Panc1 (cell line): ENCODE measurements around the gene MAIP1. TPM values are rescaled to one million over a fixed set of nuclear protein-coding genes. Genes with fewer than 3 reads are reported as not detected.

Source experiments
- ATAC-seq: fragments of 200-7000 bp; cut with Tn5 transposase; 2 replicates; pipeline ENCODE4 v1.9.1; 2020; ENCODE audit warnings: mild to moderate bottlenecking, moderate library complexity
- BruUV-seq: library from RNA; stranded (reverse); fragments of 400-500 nt; replicated peaks from 2 replicates; lab custom pipeline; 2021; lab: Mats Ljungman, UMichigan
- CTCF ChIA-PET: fragments of 300-600 bp; sonication (Branson Sonifier 250); formaldehyde crosslinking; loops from one replicate; lab custom pipeline; 2022; ENCODE audit warnings: antibody characterized with exemption; lab: Charles Lee
- POLR2A ChIA-PET: fragments of 300-600 bp; sonication (Branson Sonifier 250); formaldehyde crosslinking; loops from one replicate; lab custom pipeline; 2022; ENCODE audit warnings: antibody characterized with exemption; lab: Charles Lee
- DNase-seq: peaks from one replicate; pipeline ENCODE4 v3.0.0-alpha.2; 2010; ENCODE audit warnings: low read depth, low spot score
- H3K27ac ChIP-seq: 2 replicates; pipeline ENCODE4 v1.5.1; 2011; ENCODE audit warnings: mild to moderate bottlenecking, low read length, inconsistent platforms
- H3K27me3 ChIP-seq: fragments of 200-500 bp; sonication (Bioruptor generic); 2 replicates; pipeline ENCODE4 v1.6.0; 2014; ENCODE audit warnings: low read length, inconsistent platforms; ENCODE audit not compliant: control insufficient read depth, insufficient read depth
- H3K36me3 ChIP-seq: fragments of 200-500 bp; sonication (Bioruptor generic); 2 replicates; pipeline ENCODE4 v1.5.1; 2014; ENCODE audit warnings: inconsistent platforms, mild to moderate bottlenecking, low read length, moderate library complexity; ENCODE audit not compliant: control insufficient read depth, insufficient read depth
- H3K4me1 ChIP-seq: 2 replicates; pipeline ENCODE4 v1.5.1; 2011; ENCODE audit warnings: inconsistent platforms, mild to moderate bottlenecking, low read length, moderate library complexity; ENCODE audit not compliant: control insufficient read depth, insufficient read depth
- H3K4me3 ChIP-seq, 2 experiments: 2 replicates each; pipeline ENCODE4 v1.5.1; 2011 to 2012; ENCODE audit warnings: low read depth in 2 of 2, low read length in 2 of 2, mild to moderate bottlenecking in 2 of 2, inconsistent platforms in 1 of 2, moderate library complexity in 1 of 2
- H3K9me3 ChIP-seq: fragments of 200-500 bp; sonication (Bioruptor generic); 2 replicates; pipeline ENCODE4 v1.5.1; 2014; ENCODE audit warnings: low read depth, mild to moderate bottlenecking, inconsistent platforms, low read length, moderate library complexity; ENCODE audit not compliant: control insufficient read depth, insufficient read depth
- CTCF ChIP-seq: fragments of 450-650 bp; IDR thresholded peaks from 2 replicates; pipeline ENCODE4 v1.5.1; 2017; ENCODE audit warnings: mild to moderate bottlenecking
- POLR2AphosphoS5 ChIP-seq: IDR thresholded peaks from 2 replicates; pipeline ENCODE4 v1.6.1; 2012; ENCODE audit warnings: mild to moderate bottlenecking, low read depth, low read length, moderate library complexity
- REST ChIP-seq, 2 experiments: IDR thresholded peaks; 2 replicates each; pipeline ENCODE4 v1.6.1; 2011 to 2012; ENCODE audit warnings: low read depth in 2 of 2, control low read depth in 1 of 2, low read length in 1 of 2, mild to moderate bottlenecking in 1 of 2, moderate library complexity in 1 of 2; ENCODE audit not compliant: insufficient read depth in 1 of 2
- SIN3A ChIP-seq: IDR thresholded peaks from 2 replicates; pipeline ENCODE4 v1.6.1; 2012; ENCODE audit warnings: low read depth, mild to moderate bottlenecking, low read length, moderate library complexity, borderline replicate concordance; ENCODE audit not compliant: insufficient read depth
- TCF7L2 ChIP-seq: IDR thresholded peaks from 2 replicates; pipeline ENCODE4 v1.6.1; 2011; ENCODE audit warnings: mild to moderate bottlenecking, low read depth, low read length, inconsistent platforms
- in situ Hi-C: cut with HindIII; loops from 2 replicates; pipeline ENCODE4 v1.10.0; 2016; ENCODE audit warnings: low sequenced_read_pairs, low pct_unique_long_range_greater_than_20kb
- intact Hi-C: fragments of 100-400 bp; cut with micrococcal nuclease; formaldehyde crosslinking; loops from one replicate; pipeline ENCODE4 v1.10.0; 2022; ENCODE audit not compliant: unreplicated experiment
- total RNA-seq: library from RNA; stranded (reverse); gene quantifications from one replicate; pipeline ENCODE4 v1.2.1, GENCODE V29; 2021; ENCODE audit not compliant: unreplicated experiment

Gene MAIP1
- total RNA-seq, 1 experiment from 2014 or later: 20.9 TPM

GRCh38 chr2:199933466-199933865, 21.9 kb upstream of the MAIP1 start:
- intact Hi-C loops: loop anchor here (10.0 kb wide), 1 partner anchor 229 kb away; no protein-coding TSS in a partner anchor
- Histone ChIP-seq H3K36me3 (peaks cover 31% of the 10 kb centered on the region), H3K4me3 (no peak overlapping the region), H3K9me3 (no peaks in the 10 kb centered on the region), H3K27ac (no peak overlapping the region), H3K27me3 (no peaks in the 10 kb centered on the region), H3K4me1 (no peaks in the 10 kb centered on the region; the same call in 1 of the 2 replicates)
- ChIA-PET POLR2A (no interaction called here), CTCF (no interaction called here)
- TF ChIP-seq TCF7L2 (0 out of 2 replicates have a peak, but pooled peaks have one; percentile 13), SIN3A (no peak)
- in situ Hi-C loops: no loop called here
- no peak for DNase-seq
- ATAC-seq: no peak
- no TSS peak for BruUV-seq

GRCh38 chr2:199936554-199936953, 18.8 kb upstream of the MAIP1 start:
- no peak overlapping the region for H3K4me3 ChIP-seq
- BruUV-seq: no TSS peak
- no peak overlapping the region for H3K27ac ChIP-seq
- intact Hi-C loops: loop anchor here (10.0 kb wide), 1 partner anchor 232 kb away; no protein-coding TSS in a partner anchor
- peaks cover 38% of the 10 kb centered on the region for H3K36me3 ChIP-seq
- CTCF ChIA-PET: no interaction called here
- no peak for ATAC-seq
- TF ChIP-seq CTCF: no peak
- no peak for TF ChIP-seq TCF7L2
- no peak for TF ChIP-seq SIN3A
- no peak for TF ChIP-seq POLR2AphosphoS5
- no peak for TF ChIP-seq REST (IDR thresholded peaks at IDR 0.05; ENCODE audit: insufficient read depth in 1 of 2, low read depth in 2 of 2, low read length in 1 of 2)
- no peaks in the 10 kb centered on the region for H3K27me3 ChIP-seq
- POLR2A ChIA-PET: no interaction called here
- in situ Hi-C loops: no loop called here
- H3K4me1 ChIP-seq: no peaks in the 10 kb centered on the region; the same call in 1 of the 2 replicates
- no peak for DNase-seq
- no peaks in the 10 kb centered on the region for H3K9me3 ChIP-seq

- Histone ChIP-seq H3K27me3 (no peaks in the 10 kb centered on the region), H3K9me3 (no peaks in the 10 kb centered on the region), H3K4me3 (no peak overlapping the region), H3K27ac (no peak overlapping the region), H3K4me1 (no peaks in the 10 kb centered on the region), H3K36me3 (peaks cover 19% of the 10 kb centered on the region)
- TF ChIP-seq POLR2AphosphoS5: no peak
- TF ChIP-seq CTCF: peak; percentile 51
- ChIA-PET POLR2A (no interaction called here), CTCF (interaction anchor here (0.6 to 0.7 kb wide), 2 partner anchors 21 to 28 kb away, joined by 3 read pairs; no protein-coding TSS in a partner anchor)
- DNase-seq (no peak), ATAC-seq (peak; percentile 70)
- BruUV-seq: no TSS peak
- intact Hi-C loops: no loop called here
- in situ Hi-C loops: no loop called here
Observed at GRCh38 chr2:199940373-199940772, 15.0 kb upstream of the MAIP1 start.
